Osteocyte (in vitro differentiated cells): Measurements from ENCODE around the gene DHX16. TPM values are rescaled to one million over a fixed set of nuclear protein-coding genes. Genes with fewer than 3 reads are reported as not detected.
A peak's percentile ranks its signal among the peaks of the same experiment; 100 is the strongest.

Experiments used
- DNase-seq: peaks from one replicate; pipeline ENCODE4 v3.0.0; 2021; ENCODE audit warnings: mixed read lengths; ENCODE audit not compliant: unreplicated experiment; ENCODE audit errors: extremely low spot score
- H3K27ac Mint-ChIP-seq: one replicate; pipeline ENCODE4 v1.8.0; 2021; ENCODE audit warnings: mild to moderate bottlenecking, mixed read lengths; ENCODE audit not compliant: unreplicated experiment
- H3K27me3 Mint-ChIP-seq: one replicate; pipeline ENCODE4 v1.8.0; 2021; ENCODE audit warnings: mixed read lengths; ENCODE audit not compliant: unreplicated experiment
- H3K36me3 Mint-ChIP-seq: one replicate; pipeline ENCODE4 v1.8.0; 2021; ENCODE audit warnings: mixed read lengths; ENCODE audit not compliant: unreplicated experiment
- H3K4me1 Mint-ChIP-seq: one replicate; pipeline ENCODE4 v1.8.0; 2021; ENCODE audit warnings: mixed read lengths; ENCODE audit not compliant: unreplicated experiment
- H3K4me3 Mint-ChIP-seq: one replicate; pipeline ENCODE4 v1.8.0; 2021; ENCODE audit warnings: mild to moderate bottlenecking, moderate library complexity, mixed read lengths; ENCODE audit not compliant: unreplicated experiment
- H3K9me3 Mint-ChIP-seq: one replicate; pipeline ENCODE4 v1.8.0; 2021; ENCODE audit warnings: mixed read lengths; ENCODE audit not compliant: unreplicated experiment
- total RNA-seq: library from RNA; stranded (reverse); gene quantifications from 2 replicates; pipeline ENCODE4 v1.2.1, GENCODE V29; 2021
- TF ChIP-seq, protein P1 (sequence below): fragments of 200-600 bp; sonication (generic); IDR thresholded peaks from 2 replicates; pipeline ENCODE4 v1.5.0; 2021; ENCODE audit warnings: antibody characterized with exemption, mild to moderate bottlenecking, moderate library complexity

DHX16 gene
- total RNA-seq, 1 donor from 2014 or later, result 28.7 TPM

DNA sequence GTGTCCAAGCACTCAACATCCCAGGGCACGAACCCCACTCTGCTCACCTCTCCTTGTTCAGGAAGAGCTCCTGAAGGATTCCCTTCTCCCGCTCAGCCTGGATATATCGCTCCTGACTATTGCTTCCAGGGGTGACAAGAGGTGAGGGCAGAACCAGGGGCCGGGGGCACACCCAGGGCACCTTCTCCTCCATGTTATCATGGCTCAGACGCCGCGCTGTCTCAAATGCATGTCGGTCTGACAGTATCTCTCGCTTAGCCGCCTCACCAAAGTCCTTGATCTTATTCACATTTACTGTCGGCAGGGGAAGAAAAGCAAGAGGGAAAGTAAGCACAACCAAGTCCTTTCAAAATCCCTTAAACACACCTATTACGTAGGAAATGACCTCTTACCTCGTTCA is 68.8 kb downstream of the DHX16 start:
- Mint-ChIP-seq H3K9me3 (no peaks in the 10 kb centered on the region), H3K36me3 (peaks cover 57% of the 10 kb centered on the region), H3K4me3 (no peak overlapping the region), H3K4me1 (peaks cover 4% of the 10 kb centered on the region), H3K27ac (peak overlapping the region; percentile 63), H3K27me3 (no peaks in the 10 kb centered on the region)
- TF ChIP-seq, protein P1, sequence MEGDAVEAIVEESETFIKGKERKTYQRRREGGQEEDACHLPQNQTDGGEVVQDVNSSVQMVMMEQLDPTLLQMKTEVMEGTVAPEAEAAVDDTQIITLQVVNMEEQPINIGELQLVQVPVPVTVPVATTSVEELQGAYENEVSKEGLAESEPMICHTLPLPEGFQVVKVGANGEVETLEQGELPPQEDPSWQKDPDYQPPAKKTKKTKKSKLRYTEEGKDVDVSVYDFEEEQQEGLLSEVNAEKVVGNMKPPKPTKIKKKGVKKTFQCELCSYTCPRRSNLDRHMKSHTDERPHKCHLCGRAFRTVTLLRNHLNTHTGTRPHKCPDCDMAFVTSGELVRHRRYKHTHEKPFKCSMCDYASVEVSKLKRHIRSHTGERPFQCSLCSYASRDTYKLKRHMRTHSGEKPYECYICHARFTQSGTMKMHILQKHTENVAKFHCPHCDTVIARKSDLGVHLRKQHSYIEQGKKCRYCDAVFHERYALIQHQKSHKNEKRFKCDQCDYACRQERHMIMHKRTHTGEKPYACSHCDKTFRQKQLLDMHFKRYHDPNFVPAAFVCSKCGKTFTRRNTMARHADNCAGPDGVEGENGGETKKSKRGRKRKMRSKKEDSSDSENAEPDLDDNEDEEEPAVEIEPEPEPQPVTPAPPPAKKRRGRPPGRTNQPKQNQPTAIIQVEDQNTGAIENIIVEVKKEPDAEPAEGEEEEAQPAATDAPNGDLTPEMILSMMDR, result no peak
- DNase-seq, result no peak

Other genes with a start within 250 kb of the DHX16 start
- 170 and 174 TPM in 2 replicates for gene HLA-E, start 183.5 kb downstream of the DHX16 start, total RNA-seq
- gene GNL1, start 116.5 kb downstream of the DHX16 start, total RNA-seq, result 81.0 and 84.4 TPM in 2 replicates
- 12.1 and 17.1 TPM in 2 replicates for gene PRR3, start 115.7 kb downstream of the DHX16 start, total RNA-seq
- 63.8 and 70.5 TPM in 2 replicates for gene ABCF1, start 101.6 kb downstream of the DHX16 start, total RNA-seq
- 82.1 and 87.6 TPM in 2 replicates for gene PPP1R10, start 55.8 kb downstream of the DHX16 start, total RNA-seq
- 36.6 and 39.2 TPM in 2 replicates for gene MRPS18B, start 55.2 kb downstream of the DHX16 start, total RNA-seq
- 17.3 and 20.0 TPM in 2 replicates for gene ATAT1, start 46.1 kb downstream of the DHX16 start, total RNA-seq
- gene C6orf136, start 25.9 kb downstream of the DHX16 start, total RNA-seq, result 13.5 and 17.2 TPM in 2 replicates
- gene PPP1R18, start 13.6 kb upstream of the DHX16 start, total RNA-seq, result 134 and 135 TPM in 2 replicates
- 28.1 and 31.5 TPM in 2 replicates for gene NRM, start 18.0 kb upstream of the DHX16 start, total RNA-seq
- gene MDC1, start 44.3 kb upstream of the DHX16 start, total RNA-seq, result 37.7 and 40.1 TPM in 2 replicates
- gene TUBB, start 47.3 kb upstream of the DHX16 start, total RNA-seq, result 725 and 729 TPM in 2 replicates
- 86.8 and 88.1 TPM in 2 replicates for gene FLOT1, start 69.7 kb upstream of the DHX16 start, total RNA-seq
- 395 and 418 TPM in 2 replicates for gene IER3, start 71.5 kb upstream of the DHX16 start, total RNA-seq
- gene DDR1, start 211.5 kb upstream of the DHX16 start, total RNA-seq, result 130 and 146 TPM in 2 replicates
- gene GTF2H4, start 235.2 kb upstream of the DHX16 start, total RNA-seq, result 35.5 and 39.3 TPM in 2 replicates
- 44.0 and 46.4 TPM in 2 replicates for gene VARS2, start 241.2 kb upstream of the DHX16 start, total RNA-seq